Left lung (tissue), 10 donors: ENCODE results near the gene SPC24. TPM values are rescaled to one million over a fixed set of nuclear protein-coding genes. Genes with fewer than 3 reads are reported as not detected.
"Not testable (repeated sequence)": the region's sequence is repeated elsewhere in the genome, so short reads cannot be mapped to it uniquely, and the experiment has no call there.

Experiments used
- ATAC-seq: fragments of 200-7000 bp; cut with Tn5 transposase; one replicate; pipeline ENCODE4 v1.9.1; 2020; ENCODE audit warnings: moderate library complexity
- DNase-seq, 4 donors: peaks; one replicate each; pipeline ENCODE4 v3.0.0-alpha.2; 2013 to 2020
- H3K27ac ChIP-seq, 2 donors: fragments of 200-600 bp; sonication (generic) in 1 of 2; one replicate each; pipeline versions ENCODE4 v1.5.0 to v1.8.0; 2020 to 2021
- H3K27me3 ChIP-seq, 2 donors: fragments of 200-600 bp; sonication (generic) in 1 of 2; one replicate each; pipeline versions ENCODE4 v1.5.0 to v1.8.0; 2020 to 2021
- H3K36me3 ChIP-seq, 2 donors: fragments of 200-600 bp; sonication (generic) in 1 of 2; one replicate each; pipeline versions ENCODE4 v1.5.0 to v1.8.0; 2020 to 2021
- H3K4me1 ChIP-seq, 2 donors: fragments of 200-600 bp; one replicate each; pipeline ENCODE4 v1.8.0; 2021
- H3K4me3 ChIP-seq, 2 donors: fragments of 200-600 bp; sonication (generic) in 1 of 2; one replicate each; pipeline versions ENCODE4 v1.5.0 to v1.8.0; 2020 to 2021; ENCODE audit warnings: mild to moderate bottlenecking in 1 of 2
- H3K9me3 ChIP-seq, 2 donors: fragments of 200-600 bp; sonication (generic) in 1 of 2; one replicate each; pipeline versions ENCODE4 v1.5.0 to v1.8.0; 2020 to 2021
- CTCF ChIP-seq, 2 donors: fragments of 200-600 bp; sonication (generic) in 1 of 2; IDR thresholded peaks; one replicate each; pipeline versions ENCODE4 v1.5.0 to v1.8.0; 2021; ENCODE audit warnings: antibody characterized with exemption in 2 of 2
- intact Hi-C, 2 donors: fragments of 100-400 bp; cut with DNase I; formaldehyde crosslinking; loops; one replicate each; pipeline versions ENCODE4 v1.11.2 to v1.14.2; 2022
- polyA plus RNA-seq, 6 donors: library from polyadenylated mRNA; unstranded; fragments of 120-200 nt; gene quantifications; one replicate each; pipeline ENCODE4 v1.2.1, GENCODE V29; 2013; ENCODE audit not compliant: insufficient read length in 6 of 6
- total RNA-seq, 2 donors: library from RNA; stranded (reverse); fragmentation: NEBNext Ultra II Directional; extraction: Animal tissue kit (Norgen Biotek cat#: 25700); gene quantifications; one replicate each; pipeline ENCODE4 v1.2.1, GENCODE V29; 2021
- donor health status: DM: no; HTN: yes; CAD: no.
- donor health status: DM: no; HTN: no; CAD: no.

Gene SPC24
- total and polyA plus RNA-seq, 8 donors, result 5.4 to 40.2 (median 20.3) TPM

- intact Hi-C loops, result no loop called here
- TF ChIP-seq CTCF (IDR thresholded peaks at IDR 0.05), result no peak
- Histone ChIP-seq H3K4me1 (peaks cover 8% of the 10 kb centered on the region in 2 donors), H3K4me3 (no peak overlapping the region), H3K9me3 (no peaks in the 10 kb centered on the region), H3K27me3 (no peaks in the 10 kb centered on the region), H3K27ac (no peak overlapping the region), H3K36me3 (peaks cover 0 to 66% of the 10 kb centered on the region in 2 donors)
- ATAC-seq, result no peak
- no peak for DNase-seq
These were observed 13.0 kb upstream of the SPC24 start for GRCh38 chr19:11168568-11168967.

- ATAC-seq, result peak; percentile 28
- intact Hi-C loops, result no loop called here
- Histone ChIP-seq H3K4me3 (no peak overlapping the region), H3K36me3 (peaks cover 0 to 49% of the 10 kb centered on the region in 2 donors), H3K4me1 (peaks cover 8% of the 10 kb centered on the region in 2 donors), H3K9me3 (no peaks in the 10 kb centered on the region), H3K27me3 (no peaks in the 10 kb centered on the region), H3K27ac (peak overlapping the region in 1 of 2 donors; percentile 79)
- no peak for TF ChIP-seq CTCF (IDR thresholded peaks at IDR 0.05)
- DNase-seq, result peak in 1 of 4 donors; percentile 44
These were observed 10.9 kb upstream of the SPC24 start for GRCh38 chr19:11166281-11167142.

- Histone ChIP-seq H3K36me3 (peaks cover 0 to 43% of the 10 kb centered on the region in 2 donors), H3K9me3 (peaks cover 0 to 3% of the 10 kb centered on the region in 2 donors), H3K27me3 (no peaks in the 10 kb centered on the region), H3K4me3 (no peak overlapping the region), H3K4me1 (peaks cover 8% of the 10 kb centered on the region in 2 donors), H3K27ac (peak overlapping the region; percentile 36 to 79)
- ATAC-seq (peak; percentile 4), DNase-seq (no peak)
- TF ChIP-seq CTCF (IDR thresholded peaks at IDR 0.05), result no peak
- intact Hi-C loops, result no loop called here
These were observed 10.0 kb upstream of the SPC24 start for GRCh38 chr19:11165486-11166030.

GRCh38 chr19:11164879-11165406, 9.4 kb upstream of the SPC24 start:
- DNase-seq (peak in 3 of 4 donors; percentile 71 to 93 (median 87)), ATAC-seq (peak; percentile 56)
- H3K4me1 ChIP-seq, result peaks cover 8 to 11% of the 10 kb centered on the region in 2 donors
- no peaks in the 10 kb centered on the region for H3K27me3 ChIP-seq
- no peak for TF ChIP-seq CTCF (IDR thresholded peaks at IDR 0.05)
- H3K36me3 ChIP-seq, result peaks cover 0 to 36% of the 10 kb centered on the region in 2 donors
- H3K27ac ChIP-seq, result peak overlapping the region; percentile 36 to 79
- H3K4me3 ChIP-seq, result no peak overlapping the region
- intact Hi-C loops, result no loop called here
- peaks cover 0 to 4% of the 10 kb centered on the region in 2 donors for H3K9me3 ChIP-seq

GRCh38 chr19:11164296-11164695, 8.7 kb upstream of the SPC24 start:
- DNase-seq, result no peak
- Histone ChIP-seq H3K36me3 (peaks cover 0 to 30% of the 10 kb centered on the region in 2 donors), H3K9me3 (peaks cover 0 to 4% of the 10 kb centered on the region in 2 donors), H3K4me3 (no peak overlapping the region), H3K27me3 (no peaks in the 10 kb centered on the region), H3K4me1 (peaks cover 8 to 17% of the 10 kb centered on the region in 2 donors), H3K27ac (peak overlapping the region; percentile 36 to 79)
- no peak for ATAC-seq
- intact Hi-C loops, result no loop called here
- TF ChIP-seq CTCF (IDR thresholded peaks at IDR 0.05), result no peak

GRCh38 chr19:11160440-11160768, 4.8 kb upstream of the SPC24 start:
- H3K27me3 ChIP-seq, H3K4me3 ChIP-seq, ATAC-seq, H3K9me3 ChIP-seq, DNase-seq, H3K36me3 ChIP-seq, intact Hi-C loops: not testable (repeated sequence)
- Histone ChIP-seq H3K4me1 (peaks cover under 1 to 46% of the 10 kb centered on the region in 2 donors), H3K27ac (peak overlapping the region; percentile 56 to 58)
